ENCODE measurements around the gene PTPRG.

PTPRG gene

GRCh38 chr3:62110443-62111225 lies 549.3 kb downstream of the PTPRG start:
- DNase-seq (ENCODE audit: low read depth), result no peak
- TF ChIP-seq CTCF (IDR thresholded peaks at IDR 0.05; ENCODE audit: insufficient read depth, low read depth, low read length, missing control alignments), result no peak

GRCh38 chr3:62113092-62113491 lies 551.7 kb downstream of the PTPRG start:
- no peak overlapping the region for H3K4me3 ChIP-seq (ENCODE audit: low read length)
- no peak for TF ChIP-seq CTCF (IDR thresholded peaks at IDR 0.05; ENCODE audit: insufficient read depth, low read depth, low read length, missing control alignments)
- DNase-seq (ENCODE audit: low read depth), result no peak

More at GRCh38 chr3:62110443-62111225, 549.3 kb downstream of the PTPRG start:
- no peak overlapping the region for H3K4me3 ChIP-seq (ENCODE audit: low read length)

DNA sequence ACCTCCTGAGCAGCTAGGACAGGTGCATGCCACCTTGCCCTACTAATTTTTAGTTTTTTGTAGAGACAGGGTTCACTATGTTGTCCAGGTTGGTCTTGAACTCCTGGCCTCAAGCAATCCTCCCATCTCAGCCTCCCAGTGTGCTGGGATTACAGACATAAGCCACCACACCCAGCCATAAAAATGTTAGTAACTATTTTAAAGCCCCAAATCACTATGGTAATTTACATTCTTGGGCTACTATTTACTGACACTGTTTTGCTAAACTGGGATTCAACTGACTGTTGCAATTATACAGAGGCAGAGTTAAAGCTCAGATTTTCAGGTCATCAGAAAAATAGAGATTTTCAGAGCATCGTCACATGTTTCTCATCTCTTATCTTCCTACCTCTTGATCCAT lies 553.4 kb downstream of the PTPRG start:
- no peak for TF ChIP-seq CTCF (IDR thresholded peaks at IDR 0.05; ENCODE audit: insufficient read depth, low read depth, low read length, missing control alignments)
- no peak overlapping the region for H3K4me3 ChIP-seq (ENCODE audit: low read length)
- no peak for DNase-seq (ENCODE audit: low read depth)

GRCh38 chr3:62117903-62118548 lies 556.7 kb downstream of the PTPRG start:
- no peak for DNase-seq (ENCODE audit: low read depth)
- no peak for TF ChIP-seq CTCF (IDR thresholded peaks at IDR 0.05; ENCODE audit: insufficient read depth, low read depth, low read length, missing control alignments)

GRCh38 chr3:62119139-62119538 lies 557.8 kb downstream of the PTPRG start:
- H3K4me3 ChIP-seq (ENCODE audit: low read length), result no peak overlapping the region
- no peak for DNase-seq (ENCODE audit: low read depth)
- TF ChIP-seq CTCF (IDR thresholded peaks at IDR 0.05; ENCODE audit: insufficient read depth, low read depth, low read length, missing control alignments), result no peak

More at GRCh38 chr3:62117903-62118548, 556.7 kb downstream of the PTPRG start:
- H3K4me3 ChIP-seq (ENCODE audit: low read length), result no peak overlapping the region

DNA sequence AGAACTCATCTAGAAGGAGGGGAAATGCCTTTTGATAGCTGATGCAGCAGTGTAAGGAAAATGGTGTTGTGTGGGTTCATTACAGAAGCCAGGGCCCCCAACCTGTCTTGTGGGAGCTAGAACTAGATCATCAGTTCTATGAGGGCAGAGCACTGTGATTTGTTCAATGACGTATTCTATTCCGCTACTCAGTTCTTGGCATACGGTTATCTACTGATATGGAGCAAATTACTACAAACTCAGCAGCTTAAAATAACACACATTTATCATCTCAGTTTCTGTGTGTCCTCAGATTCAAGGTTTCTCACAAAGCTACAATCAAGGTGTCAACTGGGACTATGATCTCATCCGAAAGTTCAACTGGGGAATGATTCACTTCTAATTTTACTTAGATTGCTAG lies 561.4 kb downstream of the PTPRG start:
- H3K4me3 ChIP-seq (ENCODE audit: low read length), result no peak overlapping the region
- no peak for TF ChIP-seq CTCF (IDR thresholded peaks at IDR 0.05; ENCODE audit: insufficient read depth, low read depth, low read length, missing control alignments)
- DNase-seq (ENCODE audit: low read depth), result no peak
